ENCODE results near the gene CLDN5.

GRCh38 chr22:19555651-19556050 is 31.4 kb upstream of the CLDN5 start:
- TF ChIP-seq EP300 (IDR thresholded peaks at IDR 0.05) (no peak), CTCF (IDR thresholded peaks at IDR 0.05) (no peak), POLR2A (IDR thresholded peaks at IDR 0.05) (no peak)
